UCSD-AML1 (cell line): ENCODE data around the gene B3GNT8.
"Not testable (repeated sequence)": the region's sequence is repeated elsewhere in the genome, so short reads cannot be mapped to it uniquely, and the experiment has no call there.

Experiments used
- DNase-seq: peaks from one replicate; lab custom pipeline; 2025; ENCODE audit not compliant: unreplicated experiment; lab: John Stamatoyannopoulos, UW

The B3GNT8 gene, protein sequence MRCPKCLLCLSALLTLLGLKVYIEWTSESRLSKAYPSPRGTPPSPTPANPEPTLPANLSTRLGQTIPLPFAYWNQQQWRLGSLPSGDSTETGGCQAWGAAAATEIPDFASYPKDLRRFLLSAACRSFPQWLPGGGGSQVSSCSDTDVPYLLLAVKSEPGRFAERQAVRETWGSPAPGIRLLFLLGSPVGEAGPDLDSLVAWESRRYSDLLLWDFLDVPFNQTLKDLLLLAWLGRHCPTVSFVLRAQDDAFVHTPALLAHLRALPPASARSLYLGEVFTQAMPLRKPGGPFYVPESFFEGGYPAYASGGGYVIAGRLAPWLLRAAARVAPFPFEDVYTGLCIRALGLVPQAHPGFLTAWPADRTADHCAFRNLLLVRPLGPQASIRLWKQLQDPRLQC

DNA sequence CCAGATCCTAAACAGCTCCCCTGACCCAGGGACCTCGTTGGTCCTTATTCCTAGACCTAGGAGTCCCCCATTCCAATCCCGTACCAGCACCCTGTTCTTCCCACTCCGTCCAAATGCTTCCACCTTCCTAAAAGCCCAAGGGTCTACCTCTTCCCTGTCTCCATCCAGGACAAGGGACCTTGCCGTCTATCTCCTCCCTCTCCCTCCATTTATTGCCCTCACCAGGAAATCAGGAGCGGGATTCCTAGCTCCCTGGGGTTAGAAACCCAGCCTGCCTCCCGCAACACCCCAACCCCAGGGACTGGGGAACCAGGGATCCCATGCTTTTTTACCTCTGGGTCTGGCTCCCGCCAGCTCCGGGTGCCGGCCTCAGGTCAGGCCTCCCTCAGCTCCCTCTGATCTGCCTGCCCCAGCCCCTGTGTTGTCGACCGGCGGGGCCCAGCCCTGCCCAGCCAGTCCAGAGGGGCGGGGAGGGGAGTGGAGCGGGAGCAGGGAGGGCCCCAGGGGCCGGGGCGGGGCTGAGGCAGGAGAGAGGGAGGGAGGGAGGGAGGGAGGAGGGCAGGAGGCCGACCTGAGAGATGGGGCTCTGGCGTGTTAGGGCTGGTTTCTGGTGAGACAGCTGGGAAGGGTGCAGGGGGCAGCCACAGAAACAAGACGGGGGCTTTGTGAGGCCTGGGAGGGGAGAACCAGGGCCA, at the start of gene B3GNT8:
Gene B3GNT8, minus strand, starts transcription at position 423 of the 695 bp plus-strand sequence. CDS start 596 bp downstream, outside the sequence.
- DNase-seq: peak; percentile 79

GRCh38 chr19:41476583-41476982, 49.4 kb upstream of the B3GNT8 start:
- no peak for DNase-seq

DNA sequence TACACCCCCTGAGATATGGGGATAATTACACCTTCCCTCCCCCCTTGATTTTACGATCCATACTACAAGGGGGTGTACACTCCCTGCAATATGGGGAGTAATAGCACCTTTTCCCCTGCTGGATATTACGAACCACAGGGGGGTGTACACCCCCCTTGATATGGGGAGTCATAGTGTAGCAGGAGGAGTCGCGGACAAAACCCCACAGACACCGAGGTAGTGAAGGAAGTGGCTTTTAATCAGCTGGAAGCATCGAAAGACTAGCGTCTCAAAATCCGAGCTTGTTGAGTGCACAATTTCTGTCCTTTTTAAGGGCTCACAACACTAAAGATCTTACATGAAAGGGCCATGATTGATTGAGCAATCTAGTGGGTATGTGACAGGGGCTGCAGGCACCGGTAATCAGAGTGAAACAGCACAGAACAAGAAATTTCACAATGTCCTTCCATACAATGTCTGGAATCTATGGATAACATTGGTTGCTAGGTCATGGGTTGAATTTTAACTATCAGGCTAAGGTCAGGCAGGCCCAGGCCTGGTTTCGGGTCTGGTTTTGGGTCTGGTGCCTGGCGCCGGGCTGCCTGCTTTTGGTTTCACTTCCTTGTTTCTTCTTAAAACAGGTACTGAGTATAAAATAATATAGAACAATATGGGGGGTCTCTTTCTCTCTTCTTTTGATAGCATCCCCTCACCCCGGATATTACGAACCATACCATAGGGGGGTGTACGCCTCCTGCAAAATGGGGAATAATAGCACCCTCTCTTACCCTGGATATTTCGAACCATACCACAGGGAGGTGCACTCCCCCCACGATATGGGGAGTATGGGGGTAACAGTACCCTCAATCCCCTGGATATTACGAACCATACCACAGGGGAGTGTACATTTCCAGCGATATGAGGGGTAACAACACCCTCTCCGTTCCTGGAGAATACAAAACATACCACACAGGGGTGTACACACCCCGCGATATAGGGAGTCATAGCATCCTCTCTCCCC, 36.4 kb upstream of the B3GNT8 start:
- not testable (repeated sequence) for DNase-seq

- no peak for DNase-seq
These were observed 35.3 kb upstream of the B3GNT8 start for GRCh38 chr19:41462497-41462896.

DNA sequence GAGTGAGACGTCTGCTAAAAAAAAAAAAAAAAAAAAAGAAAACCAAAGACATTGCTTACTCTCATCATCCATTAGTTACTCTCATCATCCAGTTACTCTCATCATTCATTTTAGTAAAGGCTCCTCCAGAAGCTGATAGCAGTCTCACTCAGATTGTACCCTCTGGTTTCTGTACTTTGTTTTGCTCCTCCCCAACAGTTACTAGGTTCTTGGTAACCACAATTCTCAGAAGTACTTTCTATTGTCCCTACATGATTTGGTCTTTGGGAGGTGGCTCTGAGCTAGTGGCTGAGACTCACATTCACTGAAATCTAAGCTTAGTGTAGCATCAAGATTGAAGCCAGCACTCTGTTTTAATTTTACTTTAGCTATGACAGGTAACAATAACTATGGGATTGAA, 30.1 kb upstream of the B3GNT8 start:
- no peak for DNase-seq

- DNase-seq: no peak
These were observed 29.3 kb upstream of the B3GNT8 start for GRCh38 chr19:41456342-41456918.

DNA sequence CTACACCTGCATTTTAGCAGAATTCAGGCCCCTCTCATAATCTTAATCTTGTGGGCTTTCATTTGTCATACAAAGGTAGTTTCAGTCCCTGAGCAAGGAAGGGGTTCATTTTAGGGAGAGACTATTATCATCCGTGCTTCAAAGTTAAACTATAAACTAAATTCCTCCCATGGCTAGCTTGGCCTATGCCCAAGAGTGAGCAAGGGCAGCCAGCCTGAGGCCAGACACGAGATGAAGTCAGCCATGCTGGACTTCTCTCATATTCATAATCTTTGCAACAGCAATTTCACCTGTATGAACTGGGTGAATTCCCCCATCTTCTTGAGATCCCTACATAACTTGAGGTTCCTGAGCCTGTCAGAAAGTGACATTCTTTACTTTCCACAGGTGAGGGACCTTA, 28.8 kb upstream of the B3GNT8 start:
- no peak for DNase-seq

GRCh38 chr19:41452584-41453275, 25.6 kb upstream of the B3GNT8 start:
- no peak for DNase-seq

DNA sequence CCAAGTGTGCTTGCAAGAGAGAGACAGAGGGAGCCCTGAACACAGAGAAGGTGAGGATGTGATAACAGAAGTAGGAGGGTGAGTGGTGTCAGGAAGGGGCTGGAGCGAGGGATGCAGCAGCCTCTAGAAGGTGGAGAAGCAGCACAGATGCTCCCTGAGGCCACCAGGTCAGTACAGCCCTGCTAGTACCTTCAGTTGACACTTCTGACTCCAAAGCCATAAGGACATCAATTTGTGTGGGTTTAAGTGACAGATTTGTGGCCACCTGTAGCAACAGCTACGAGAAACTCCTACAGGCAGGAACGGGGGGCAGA, 22.6 kb upstream of the B3GNT8 start:
- no peak for DNase-seq

GRCh38 chr19:41449079-41449864, 22.1 kb upstream of the B3GNT8 start:
- DNase-seq: peak; percentile 73

DNA sequence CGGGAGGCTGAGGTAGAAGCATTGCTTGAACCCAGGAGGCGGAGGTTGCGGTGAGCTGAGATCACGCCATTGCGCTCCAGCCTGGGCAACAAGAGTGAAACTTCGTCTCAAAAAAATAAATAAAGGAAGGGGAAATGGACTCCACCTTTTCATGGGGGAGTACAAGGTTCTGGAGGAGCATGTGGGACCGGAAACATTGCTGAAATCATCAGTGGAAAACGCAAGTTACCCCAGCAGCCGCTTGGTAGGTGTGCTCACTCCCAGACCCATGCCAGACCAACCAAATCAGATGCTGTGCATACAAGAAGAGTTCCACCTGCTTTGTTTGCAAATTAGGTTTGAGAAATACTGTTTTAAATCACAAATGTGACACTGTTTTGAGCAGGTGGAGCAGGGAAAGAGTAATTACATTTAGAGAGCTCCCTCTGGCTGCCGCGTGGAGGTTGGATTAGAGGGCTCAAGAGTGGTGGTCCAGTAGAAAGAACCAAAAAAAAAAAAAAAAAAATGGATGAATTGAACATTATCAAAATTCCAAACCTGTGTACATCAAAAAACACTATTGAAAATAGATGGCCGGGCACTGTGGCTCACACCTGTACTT, 20.7 kb upstream of the B3GNT8 start:
- no peak for DNase-seq

DNA sequence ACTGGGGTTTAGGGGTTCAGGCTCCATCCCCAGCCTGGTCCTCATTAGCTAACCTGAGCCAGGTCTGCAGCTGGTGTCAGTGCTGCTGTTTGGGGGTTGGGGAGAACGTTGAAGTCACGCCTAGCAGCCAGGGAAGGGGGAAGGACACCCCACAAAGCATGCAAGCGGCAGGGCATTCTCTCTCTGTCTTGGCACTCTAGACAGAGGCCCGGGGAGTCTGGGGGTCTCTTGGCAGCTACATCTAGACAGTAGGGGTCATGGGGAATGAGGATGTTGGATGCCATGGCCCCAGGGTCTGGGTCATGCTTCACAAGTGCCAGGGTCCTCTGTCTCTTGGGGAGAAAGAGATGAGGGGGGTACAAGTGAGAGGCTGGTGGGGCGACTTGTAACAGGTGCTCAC, 18.4 kb upstream of the B3GNT8 start:
- DNase-seq: no peak

DNA sequence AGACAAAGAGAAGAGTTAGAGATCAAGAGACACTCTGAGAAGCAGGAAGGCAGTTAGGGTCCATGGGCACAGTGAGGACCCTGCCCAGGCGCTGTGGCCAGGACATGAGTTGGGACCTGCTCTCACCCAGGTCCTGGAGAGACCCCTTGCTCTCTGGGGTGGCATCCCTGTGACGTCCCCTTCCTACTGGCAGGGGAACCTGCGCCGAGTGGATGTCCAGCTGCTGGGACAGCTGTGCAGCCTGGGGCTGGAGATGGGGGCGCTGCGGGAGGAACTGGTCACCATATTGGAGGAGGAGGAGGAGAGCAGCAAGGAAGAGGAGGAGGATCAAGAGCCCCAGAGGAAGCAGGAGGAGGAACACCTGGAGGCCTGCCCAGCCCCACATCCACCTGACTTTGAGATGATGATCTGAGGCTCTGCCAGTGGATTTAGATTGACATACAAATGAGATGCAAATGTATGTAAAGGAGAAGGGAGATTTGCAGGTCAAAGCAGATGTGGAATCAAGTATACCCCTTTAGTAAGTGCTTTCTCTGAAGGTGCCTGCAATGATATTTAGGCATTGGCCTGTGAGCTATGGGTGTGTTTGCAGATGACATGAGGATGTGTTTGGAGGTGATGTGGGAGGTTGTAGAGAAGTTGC, 16.8 kb upstream of the B3GNT8 start:
- no peak for DNase-seq

GRCh38 chr19:41442473-41443355, 15.5 kb upstream of the B3GNT8 start, which contains the start of gene ERICH4:
Gene ERICH4, plus strand, starts transcription at chr19:41443156. Its CDS starts 14 bp downstream, at chr19:41443170.
- no peak for DNase-seq

GRCh38 chr19:41441321-41441945, 14.3 kb upstream of the B3GNT8 start:
- DNase-seq: no peak

- DNase-seq: peak; percentile 96
These were observed 12.5 kb upstream of the B3GNT8 start, which contains the start of gene DMAC2 for GRCh38 chr19:41439441-41440222. Gene DMAC2, minus strand, starts transcription at chr19:41439912. Its CDS starts 13 bp downstream, at chr19:41439899.
